GM12891 (cell line): ENCODE data around the gene LTC4S.

ENCODE experiments used
- PAX5 ChIP-seq: IDR thresholded peaks from 2 replicates; pipeline ENCODE4 v1.6.1; 2011; ENCODE audit warnings: low read length, moderate library complexity, mild to moderate bottlenecking; ENCODE audit not compliant: insufficient read depth, severe bottlenecking
- POLR2A ChIP-seq: IDR thresholded peaks from 2 replicates; pipeline ENCODE4 v1.6.1; 2011; ENCODE audit warnings: low read depth, low read length, control low read depth
- POLR2AphosphoS5 ChIP-seq: IDR thresholded peaks from 2 replicates; pipeline ENCODE4 v1.6.1; 2011; ENCODE audit warnings: low read depth, low read length, control low read depth
- TAF1 ChIP-seq: IDR thresholded peaks from 2 replicates; pipeline ENCODE4 v1.6.1; 2011; ENCODE audit warnings: low read depth, low read length, control low read depth

GRCh38 chr5:179791881-179792611, 1.7 kb upstream of the LTC4S start:
- no peak; the same call in 1 of the 2 replicates for TF ChIP-seq POLR2AphosphoS5
- no peak for TF ChIP-seq TAF1
- no peak for TF ChIP-seq PAX5
- no peak for TF ChIP-seq POLR2A
